GM15510 (cell line): ENCODE measurements around the gene RBBP7.

ENCODE experiments used
- POLR2A ChIP-seq: IDR thresholded peaks from 3 replicates; pipeline ENCODE4 v1.6.1; 2011; ENCODE audit warnings: borderline replicate concordance; ENCODE audit not compliant: insufficient read length; ENCODE audit errors: extremely low read depth

RBBP7 gene

GRCh38 chrX:16870095-16870861 lies at the start of gene RBBP7:
TSS of gene RBBP7 (minus strand) at chrX:16870362. CDS start at chrX:16870053, 309 bp downstream.
- peak; percentile 58 for TF ChIP-seq POLR2A

- no peak for TF ChIP-seq POLR2A
Measured at GRCh38 chrX:16918979-16919378, 48.8 kb upstream of the RBBP7 start.

DNA sequence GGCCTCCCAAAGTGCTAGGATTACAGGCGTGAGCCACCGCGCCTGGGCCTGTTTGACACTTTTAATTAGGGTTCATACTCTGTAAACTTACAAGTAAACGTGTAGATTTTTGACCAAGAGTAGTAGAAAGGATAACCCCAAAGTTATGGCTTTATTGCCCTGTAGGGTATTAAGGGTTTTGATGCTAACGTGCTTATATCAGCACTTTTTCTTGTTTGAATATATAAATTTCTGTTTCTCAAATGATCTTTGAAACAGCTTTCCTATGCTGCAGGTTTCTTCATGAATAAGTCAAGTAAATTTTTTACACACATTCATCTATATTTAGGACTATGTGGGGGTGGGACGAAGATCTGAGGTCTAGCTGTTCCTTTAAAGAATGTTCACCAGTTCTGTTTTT lies 47.0 kb upstream of the RBBP7 start:
- TF ChIP-seq POLR2A, result no peak

DNA sequence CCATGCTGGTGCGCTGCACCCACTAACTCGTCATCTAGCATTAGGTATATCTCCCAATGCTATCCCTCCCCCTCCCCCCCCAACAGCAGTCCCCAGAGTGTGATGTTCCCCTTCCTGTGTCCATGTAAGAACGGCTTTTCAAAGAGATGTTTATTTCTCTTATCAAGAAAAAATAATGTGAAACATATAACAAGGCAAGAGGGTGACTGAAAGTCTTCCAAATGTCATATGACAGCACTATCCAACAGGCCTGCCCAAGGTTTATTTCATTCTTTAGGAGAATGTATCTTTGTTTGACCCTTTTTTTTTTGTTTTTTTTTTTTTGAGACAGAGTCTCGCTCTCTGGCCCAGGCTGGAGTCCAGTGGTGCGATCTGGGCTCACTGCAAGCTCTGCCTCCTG lies 46.4 kb upstream of the RBBP7 start:
- TF ChIP-seq POLR2A, result no peak

DNA sequence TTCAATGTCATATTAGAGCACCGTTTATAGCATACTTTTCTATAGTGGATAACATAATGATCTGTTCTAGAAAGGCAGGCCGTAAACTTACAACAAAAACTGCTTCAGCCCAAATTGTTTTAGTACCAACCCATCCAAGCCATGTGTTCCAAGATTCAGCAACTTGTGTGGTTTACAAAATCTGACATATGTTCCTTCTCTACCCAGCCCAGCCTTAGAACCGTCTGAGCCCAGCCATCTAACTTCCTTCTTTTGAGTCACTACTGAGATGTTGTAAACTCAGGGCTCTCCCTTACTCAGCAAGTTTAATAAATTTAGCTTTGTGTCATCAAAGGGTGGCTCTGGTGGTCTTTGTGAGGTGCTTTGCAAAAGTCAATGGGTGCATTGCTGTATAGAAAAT lies 43.9 kb upstream of the RBBP7 start:
- TF ChIP-seq POLR2A, result no peak

GRCh38 chrX:16910376-16910775 lies 40.2 kb upstream of the RBBP7 start:
- TF ChIP-seq POLR2A, result no peak

GRCh38 chrX:16903274-16904022 lies 33.3 kb upstream of the RBBP7 start:
- no peak for TF ChIP-seq POLR2A

GRCh38 chrX:16897445-16897844 lies 27.3 kb upstream of the RBBP7 start:
- no peak for TF ChIP-seq POLR2A

GRCh38 chrX:16892504-16893362 lies 22.6 kb upstream of the RBBP7 start:
- no peak for TF ChIP-seq POLR2A

DNA sequence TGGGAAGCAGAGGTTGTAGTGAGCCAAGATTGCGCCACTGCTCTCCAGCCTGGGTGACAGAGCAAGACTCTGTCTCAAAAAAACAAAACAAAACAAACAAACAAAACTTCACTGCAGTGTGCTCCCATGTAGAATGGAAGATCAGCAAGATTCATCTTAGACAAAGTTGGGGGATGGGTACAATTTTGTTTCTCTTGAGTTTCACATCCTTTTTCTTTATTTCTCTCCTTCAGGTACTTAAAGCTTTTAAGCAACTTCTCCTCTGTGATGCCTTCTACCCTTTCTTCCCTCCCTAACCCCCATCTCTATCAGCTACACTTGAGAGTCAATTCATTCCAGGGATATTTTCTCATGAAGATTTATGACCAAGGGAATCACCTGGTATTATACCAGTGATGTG lies 15.5 kb upstream of the RBBP7 start:
- no peak for TF ChIP-seq POLR2A

- TF ChIP-seq POLR2A, result no peak
Measured at GRCh38 chrX:16883487-16883804, 13.3 kb upstream of the RBBP7 start.

DNA sequence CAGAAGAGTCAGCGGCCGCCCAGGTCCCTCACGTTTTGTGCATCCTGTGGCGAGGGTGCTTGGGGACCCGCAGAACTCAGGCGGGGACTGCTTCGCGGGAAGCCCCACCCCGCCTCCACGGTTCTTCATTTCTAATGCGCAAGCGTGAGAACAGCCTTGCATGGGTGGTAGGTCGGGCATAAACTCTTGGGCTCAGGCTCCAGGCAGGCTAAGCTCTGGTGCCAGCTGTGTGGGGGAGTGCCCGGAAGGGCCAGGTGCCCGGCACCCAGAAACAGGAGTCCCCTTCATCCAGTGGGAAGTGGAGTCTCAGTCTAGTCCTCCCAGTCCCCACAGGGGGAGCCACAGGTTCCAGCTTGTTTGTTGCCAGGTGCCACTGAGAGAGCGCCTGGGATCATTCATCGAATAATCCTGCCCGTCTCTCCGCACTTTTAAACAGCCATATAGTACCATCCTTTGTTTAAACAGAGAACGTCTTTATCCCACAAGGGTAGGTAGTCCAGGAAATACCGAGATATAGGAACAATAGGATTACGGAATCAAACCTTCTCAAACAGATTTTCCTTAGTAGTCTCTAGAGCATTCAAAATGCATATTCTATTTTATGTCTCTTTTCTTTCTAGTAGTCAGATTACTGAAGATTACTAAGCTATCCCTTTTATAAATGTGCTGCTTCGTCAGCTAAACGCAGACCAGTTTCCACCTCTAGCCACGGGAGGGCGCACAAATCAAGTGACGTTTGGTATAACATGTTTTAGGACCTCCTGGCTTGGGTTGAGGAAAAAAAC lies 12.7 kb upstream of the RBBP7 start:
- TF ChIP-seq POLR2A, result no peak

GRCh38 chrX:16882169-16882568 lies 12.0 kb upstream of the RBBP7 start:
- TF ChIP-seq POLR2A, result no peak

DNA sequence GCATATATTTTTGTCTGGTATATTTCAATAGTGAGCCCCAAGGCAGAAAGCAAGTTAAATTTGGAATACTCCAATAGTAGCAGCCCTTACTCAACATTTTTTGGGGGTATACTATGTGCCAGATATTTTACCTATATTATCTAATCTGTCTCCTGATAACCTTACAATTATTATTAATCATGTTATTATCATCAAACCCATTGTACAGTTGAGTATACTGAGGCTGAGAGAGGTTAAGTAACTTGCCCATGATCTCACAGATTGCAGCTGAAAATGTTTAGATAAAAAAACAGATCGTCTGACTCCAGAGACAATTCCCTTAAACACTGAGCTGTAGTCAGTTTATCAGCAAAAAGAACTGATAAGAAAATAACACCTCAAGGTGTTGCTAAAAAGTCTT lies 6.5 kb upstream of the RBBP7 start:
- TF ChIP-seq POLR2A, result no peak
